ENCODE results near the gene TENT5D.

DNA sequence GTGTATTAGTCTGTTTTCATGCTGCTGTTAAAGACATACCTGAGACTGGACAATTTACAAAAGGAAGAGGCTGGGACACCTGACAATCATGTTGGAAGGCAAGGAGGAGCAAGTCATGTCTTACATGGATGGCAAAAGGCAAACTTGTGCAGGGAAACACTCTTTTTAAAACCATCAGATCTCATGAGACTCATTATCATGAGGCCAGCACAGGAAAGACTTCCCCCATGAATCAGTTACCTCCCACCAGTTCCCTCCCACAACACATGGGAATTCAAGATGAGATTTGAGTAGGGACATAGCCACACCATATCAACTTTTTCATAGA, 11.2 kb downstream of the TENT5D start:
- TF ChIP-seq, protein P1, sequence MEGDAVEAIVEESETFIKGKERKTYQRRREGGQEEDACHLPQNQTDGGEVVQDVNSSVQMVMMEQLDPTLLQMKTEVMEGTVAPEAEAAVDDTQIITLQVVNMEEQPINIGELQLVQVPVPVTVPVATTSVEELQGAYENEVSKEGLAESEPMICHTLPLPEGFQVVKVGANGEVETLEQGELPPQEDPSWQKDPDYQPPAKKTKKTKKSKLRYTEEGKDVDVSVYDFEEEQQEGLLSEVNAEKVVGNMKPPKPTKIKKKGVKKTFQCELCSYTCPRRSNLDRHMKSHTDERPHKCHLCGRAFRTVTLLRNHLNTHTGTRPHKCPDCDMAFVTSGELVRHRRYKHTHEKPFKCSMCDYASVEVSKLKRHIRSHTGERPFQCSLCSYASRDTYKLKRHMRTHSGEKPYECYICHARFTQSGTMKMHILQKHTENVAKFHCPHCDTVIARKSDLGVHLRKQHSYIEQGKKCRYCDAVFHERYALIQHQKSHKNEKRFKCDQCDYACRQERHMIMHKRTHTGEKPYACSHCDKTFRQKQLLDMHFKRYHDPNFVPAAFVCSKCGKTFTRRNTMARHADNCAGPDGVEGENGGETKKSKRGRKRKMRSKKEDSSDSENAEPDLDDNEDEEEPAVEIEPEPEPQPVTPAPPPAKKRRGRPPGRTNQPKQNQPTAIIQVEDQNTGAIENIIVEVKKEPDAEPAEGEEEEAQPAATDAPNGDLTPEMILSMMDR (IDR thresholded peaks at IDR 0.05; ENCODE audit: low read depth, low read length, missing input control), result no peak
- TF ChIP-seq, protein P2, sequence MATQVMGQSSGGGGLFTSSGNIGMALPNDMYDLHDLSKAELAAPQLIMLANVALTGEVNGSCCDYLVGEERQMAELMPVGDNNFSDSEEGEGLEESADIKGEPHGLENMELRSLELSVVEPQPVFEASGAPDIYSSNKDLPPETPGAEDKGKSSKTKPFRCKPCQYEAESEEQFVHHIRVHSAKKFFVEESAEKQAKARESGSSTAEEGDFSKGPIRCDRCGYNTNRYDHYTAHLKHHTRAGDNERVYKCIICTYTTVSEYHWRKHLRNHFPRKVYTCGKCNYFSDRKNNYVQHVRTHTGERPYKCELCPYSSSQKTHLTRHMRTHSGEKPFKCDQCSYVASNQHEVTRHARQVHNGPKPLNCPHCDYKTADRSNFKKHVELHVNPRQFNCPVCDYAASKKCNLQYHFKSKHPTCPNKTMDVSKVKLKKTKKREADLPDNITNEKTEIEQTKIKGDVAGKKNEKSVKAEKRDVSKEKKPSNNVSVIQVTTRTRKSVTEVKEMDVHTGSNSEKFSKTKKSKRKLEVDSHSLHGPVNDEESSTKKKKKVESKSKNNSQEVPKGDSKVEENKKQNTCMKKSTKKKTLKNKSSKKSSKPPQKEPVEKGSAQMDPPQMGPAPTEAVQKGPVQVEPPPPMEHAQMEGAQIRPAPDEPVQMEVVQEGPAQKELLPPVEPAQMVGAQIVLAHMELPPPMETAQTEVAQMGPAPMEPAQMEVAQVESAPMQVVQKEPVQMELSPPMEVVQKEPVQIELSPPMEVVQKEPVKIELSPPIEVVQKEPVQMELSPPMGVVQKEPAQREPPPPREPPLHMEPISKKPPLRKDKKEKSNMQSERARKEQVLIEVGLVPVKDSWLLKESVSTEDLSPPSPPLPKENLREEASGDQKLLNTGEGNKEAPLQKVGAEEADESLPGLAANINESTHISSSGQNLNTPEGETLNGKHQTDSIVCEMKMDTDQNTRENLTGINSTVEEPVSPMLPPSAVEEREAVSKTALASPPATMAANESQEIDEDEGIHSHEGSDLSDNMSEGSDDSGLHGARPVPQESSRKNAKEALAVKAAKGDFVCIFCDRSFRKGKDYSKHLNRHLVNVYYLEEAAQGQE (IDR thresholded peaks at IDR 0.05), result no peak
- TF ChIP-seq TAF1 (conservative IDR thresholded peaks at IDR 0.05), result no peak
- TF ChIP-seq, protein P3, sequence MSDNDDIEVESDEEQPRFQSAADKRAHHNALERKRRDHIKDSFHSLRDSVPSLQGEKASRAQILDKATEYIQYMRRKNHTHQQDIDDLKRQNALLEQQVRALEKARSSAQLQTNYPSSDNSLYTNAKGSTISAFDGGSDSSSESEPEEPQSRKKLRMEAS (IDR thresholded peaks at IDR 0.05), result no peak
